SK-N-SH treated with all-trans-retinoic acid at 6 μM for 48 hours (cell line): Measurements from ENCODE around the gene PHACTR2.

Source experiments
- BACH2 ChIP-seq: fragments of 250-450 bp; sonication (Bioruptor Pico); IDR thresholded peaks from 2 replicates; pipeline ENCODE4 v1.9.0; 2021; ENCODE audit warnings: mild to moderate bottlenecking, borderline replicate concordance
- CREB5 ChIP-seq: fragments of 250-450 bp; sonication (Bioruptor Pico); IDR thresholded peaks from 2 replicates; pipeline ENCODE4 v1.5.1; 2020; ENCODE audit warnings: low read depth, mild to moderate bottlenecking, moderate library complexity
- CSDC2 ChIP-seq: fragments of 250-450 bp; sonication (Bioruptor Pico); IDR thresholded peaks from 2 replicates; pipeline ENCODE4 v1.5.0; 2020; ENCODE audit warnings: mild to moderate bottlenecking, moderate library complexity
- ESRRG ChIP-seq: fragments of 250-450 bp; sonication (Bioruptor Pico); IDR thresholded peaks from 2 replicates; pipeline ENCODE4 v1.6.1; 2021; ENCODE audit warnings: mild to moderate bottlenecking
- GLIS3 ChIP-seq: fragments of 250-450 bp; sonication (Bioruptor Pico); IDR thresholded peaks from 2 replicates; pipeline ENCODE4 v1.5.0; 2020; ENCODE audit warnings: mild to moderate bottlenecking, moderate library complexity
- RARB ChIP-seq: fragments of 250-450 bp; sonication (Bioruptor Pico); IDR thresholded peaks from 2 replicates; pipeline ENCODE4 v1.8.0; 2021; ENCODE audit warnings: mild to moderate bottlenecking, moderate library complexity
- TCF4 ChIP-seq: fragments of 250-450 bp; sonication (Bioruptor Pico); IDR thresholded peaks from 2 replicates; pipeline ENCODE4 v1.8.0; 2021; ENCODE audit warnings: mild to moderate bottlenecking, moderate library complexity, borderline replicate concordance
- ZFP3 ChIP-seq: fragments of 250-450 bp; sonication (Bioruptor Pico); IDR thresholded peaks from 2 replicates; pipeline ENCODE4 v1.5.0; 2020; ENCODE audit warnings: mild to moderate bottlenecking, moderate library complexity
- ZFP30 ChIP-seq: fragments of 450-650 bp; formaldehyde crosslinking; IDR thresholded peaks from 2 replicates; pipeline ENCODE4 v1.5.0; 2022; ENCODE audit warnings: mild to moderate bottlenecking, moderate library complexity
- ZNF565 ChIP-seq: fragments of 450-650 bp; formaldehyde crosslinking; conservative IDR thresholded peaks from 2 replicates; pipeline ENCODE4 v1.5.0; 2020; ENCODE audit warnings: low read depth, mild to moderate bottlenecking, moderate library complexity
- ZNF70 ChIP-seq: fragments of 450-650 bp; formaldehyde crosslinking; IDR thresholded peaks from 2 replicates; pipeline ENCODE4 v1.5.0; 2020; ENCODE audit warnings: mild to moderate bottlenecking, moderate library complexity

GRCh38 chr6:143694013-143694412 lies 16.2 kb downstream of the PHACTR2 start:
- TF ChIP-seq ZFP30 (CRISPR knock-in tag) (no peak), BACH2 (CRISPR knock-in tag) (no peak), ZFP3 (CRISPR knock-in tag) (no peak), ESRRG (no peak), ZNF565 (CRISPR knock-in tag) (no peak), GLIS3 (no peak), TCF4 (CRISPR knock-in tag) (no peak), ZNF70 (CRISPR knock-in tag) (no peak), CSDC2 (no peak), RARB (CRISPR knock-in tag) (no peak), CREB5 (CRISPR knock-in tag) (no peak)
